Pancreas (tissue), 10 donors: ENCODE data around the gene TRIM66. TPM values are rescaled to one million over a fixed set of nuclear protein-coding genes. Genes with fewer than 3 reads are reported as not detected.

ENCODE experiments used
- ATAC-seq, 4 donors: fragments of 200-7000 bp; cut with Tn5 transposase; one replicate each; pipeline versions ENCODE4 v1.8.0 to v1.9.1; 2020; ENCODE audit warnings: mild to moderate bottlenecking in 4 of 4, moderate library complexity in 4 of 4
- DNase-seq, 6 donors: peaks; one replicate each; pipeline ENCODE4 v3.0.0-alpha.2; 2020
- FAIRE-seq: peaks from 2 replicates; lab custom pipeline; 2012; peaks lifted over from hg19 to GRCh38; lab: Jason Lieb, UNC
- H3K27ac ChIP-seq, 4 donors: fragments of 200-600 bp; sonication (generic); 1 replicate in 3 of 4; 2 replicates in 1 of 4; pipeline versions ENCODE4 v1.5.0 to v1.8.0; 2020
- H3K27me3 ChIP-seq, 4 donors: fragments of 200-600 bp; one replicate each; pipeline ENCODE4 v1.8.0; 2021
- H3K36me3 ChIP-seq, 3 donors: fragments of 200-600 bp; sonication (generic) in 1 of 3; one replicate each; pipeline versions ENCODE4 v1.5.0 to v1.8.0; 2020 to 2021
- H3K4me1 ChIP-seq, 3 donors: fragments of 200-600 bp; one replicate each; pipeline ENCODE4 v1.8.0; 2021
- H3K4me3 ChIP-seq, 4 donors: fragments of 200-600 bp; sonication (generic) in 2 of 4; one replicate each; pipeline versions ENCODE4 v1.5.0 to v1.8.0; 2020 to 2021
- H3K9me3 ChIP-seq, 4 donors: fragments of 200-600 bp; one replicate each; pipeline ENCODE4 v1.8.0; 2021
- CTCF ChIP-seq, 4 donors: fragments of 200-600 bp; sonication (generic) in 3 of 4; IDR thresholded peaks; one replicate each; pipeline versions ENCODE4 v1.5.0 to v1.8.0; 2021; ENCODE audit warnings: antibody characterized with exemption in 4 of 4
- WGBS, 2 donors: extraction: QIAGEN DNeasy Blood & Tissue Kit; methylation state at CpG; one replicate each; pipeline ENCODE4 v1.1.7; 2013; 5-methylcytosine and 5-hydroxymethylcytosine counted together
- intact Hi-C, 3 donors: fragments of 100-400 bp; cut with DNase I; formaldehyde crosslinking; loops; one replicate each; pipeline versions ENCODE4 v1.11.1 to v1.14.2; 2022
- polyA plus RNA-seq, 2 donors: library from polyadenylated mRNA; stranded (reverse); fragments of 200-250 nt; gene quantifications; one replicate each; pipeline ENCODE4 v1.2.3, GENCODE V29; 2013
- total RNA-seq, 6 donors: library from RNA; stranded (reverse); fragmentation: NEBNext Ultra II Directional in 4 of 6; extraction: Animal tissue kit (Norgen Biotek cat#: 25700) in 4 of 6; gene quantifications; one replicate each; pipeline versions ENCODE4 v1.2.1 to v1.2.4, GENCODE V29; 2021 to 2023
- donor health status: healthy with polysubstance abuse.
- donor health status: DM: no; HTN: no; CAD: no; lungs with moderate emphysema.
- donor health status: DM: no; HTN: no; CAD: no.
- donor health status: control.
- donor health status: control.
- donor health status: Bipolar disorder and iron deficiency.
- donor health status: DM: yes; HTN: yes; CAD: no.
- donor health status: DM: no; HTN: no; CAD: no.
- donor health status: DM: no; HTN: no; CAD: no.
- donor health status: DM: yes; HTN: yes; CAD: no.

TRIM66 gene
- total and polyA plus RNA-seq, 8 donors = 4.1 to 13.1 (median 9.8) TPM

- Histone ChIP-seq H3K4me3 (no peak overlapping the region), H3K9me3 (no peaks in the 10 kb centered on the region), H3K36me3 (peaks cover 0 to 45% (median 17%) of the 10 kb centered on the region in 3 donors), H3K4me1 (peaks cover 10 to 22% (median 13%) of the 10 kb centered on the region in 3 donors), H3K27ac (no peak overlapping the region), H3K27me3 (no peaks in the 10 kb centered on the region)
- FAIRE-seq (no peak), DNase-seq (no peak), ATAC-seq (no peak)
- intact Hi-C loops = loop anchor here in 1 of 3 donors (10.0 kb wide), 1 partner anchor 113 kb away; no protein-coding TSS in a partner anchor
- 89 to 96% methylated on average over 6 of the region's 6 CpGs for WGBS, 2 donors
- TF ChIP-seq CTCF (IDR thresholded peaks at IDR 0.05) = no peak
Observed at GRCh38 chr11:8691601-8692000, 9.1 kb upstream of the TRIM66 start.

- DNase-seq = no peak
- ATAC-seq = no peak
- Histone ChIP-seq H3K27ac (no peak overlapping the region), H3K4me1 (peaks cover 10 to 24% (median 13%) of the 10 kb centered on the region in 3 donors), H3K27me3 (no peaks in the 10 kb centered on the region), H3K36me3 (peaks cover 0 to 45% (median 25%) of the 10 kb centered on the region in 3 donors), H3K9me3 (no peaks in the 10 kb centered on the region), H3K4me3 (no peak overlapping the region)
- no peak for FAIRE-seq
- TF ChIP-seq CTCF (IDR thresholded peaks at IDR 0.05) = no peak
- WGBS, 2 donors = 79 to 81% methylated on average over 4 of the region's 4 CpGs
- intact Hi-C loops = loop anchor here in 1 of 3 donors (10.0 kb wide), 1 partner anchor 114 kb away; no protein-coding TSS in a partner anchor
Observed at GRCh38 chr11:8690374-8691342, 8.2 kb upstream of the TRIM66 start.

GRCh38 chr11:8689726-8690255 is 7.3 kb upstream of the TRIM66 start:
- no peak for TF ChIP-seq CTCF (IDR thresholded peaks at IDR 0.05)
- 88 to 91% methylated on average over 8 of the region's 8 CpGs for WGBS, 2 donors
- H3K4me3 ChIP-seq = no peak overlapping the region
- no peaks in the 10 kb centered on the region for H3K9me3 ChIP-seq
- intact Hi-C loops = loop anchor here in 1 of 3 donors (10.0 kb wide), 1 partner anchor 115 kb away; no protein-coding TSS in a partner anchor
- FAIRE-seq (no peak), ATAC-seq (no peak), DNase-seq (no peak)
- no peaks in the 10 kb centered on the region for H3K27me3 ChIP-seq
- peaks cover 2 to 45% (median 33%) of the 10 kb centered on the region in 3 donors for H3K36me3 ChIP-seq
- H3K4me1 ChIP-seq = peaks cover 12 to 29% (median 13%) of the 10 kb centered on the region in 3 donors
- no peak overlapping the region for H3K27ac ChIP-seq

- H3K27ac ChIP-seq = peak overlapping the region; percentile 50 to 77 (median 65)
- WGBS, 2 donors = 1% methylated on average over 56 of the region's 56 CpGs
- intact Hi-C loops = no loop called here
Observed at GRCh38 chr11:8688414-8689362, 6.2 kb upstream of the TRIM66 start.

More at GRCh38 chr11:8688414-8689362, 6.2 kb upstream of the TRIM66 start:
- Histone ChIP-seq H3K4me1 (peaks cover 17 to 40% (median 21%) of the 10 kb centered on the region in 3 donors), H3K4me3 (peak overlapping the region; percentile 32 to 67 (median 39)), H3K9me3 (no peaks in the 10 kb centered on the region), H3K36me3 (peaks cover 3 to 44% (median 24%) of the 10 kb centered on the region in 3 donors), H3K27me3 (no peaks in the 10 kb centered on the region)
- ATAC-seq = peak; percentile 96 to 98 (median 97)
- no peak for TF ChIP-seq CTCF (IDR thresholded peaks at IDR 0.05)
- DNase-seq = peak; percentile 93 to 97 (median 95)
- no peak for FAIRE-seq
